HG03457 (cell line): ENCODE data around the gene EDDM13.
"Not testable (repeated sequence)": the region's sequence is repeated elsewhere in the genome, so short reads cannot be mapped to it uniquely, and the experiment has no call there.

ENCODE experiments used
- ATAC-seq: cut with Tn5 transposase; IDR thresholded peaks from one replicate; pipeline ENCODE4 v1.9.1; 2021; ENCODE audit warnings: moderate number of reproducible peaks; ENCODE audit not compliant: unreplicated experiment

Gene EDDM13

GRCh38 chr19:56294549-56294948, 22.0 kb downstream of the EDDM13 start:
- ATAC-seq: no peak

GRCh38 chr19:56295531-56296455, 23.2 kb downstream of the EDDM13 start:
- ATAC-seq: no peak

- ATAC-seq: no peak
Measured at GRCh38 chr19:56297010-56297409, 24.5 kb downstream of the EDDM13 start.

GRCh38 chr19:56299688-56300087, 27.1 kb downstream of the EDDM13 start:
- ATAC-seq: no peak

- no peak for ATAC-seq
Measured at GRCh38 chr19:56301155-56301554, 28.6 kb downstream of the EDDM13 start.

GRCh38 chr19:56301886-56302620, 29.5 kb downstream of the EDDM13 start:
- no peak for ATAC-seq

- no peak for ATAC-seq
Measured at GRCh38 chr19:56304243-56304642, 31.7 kb downstream of the EDDM13 start.

GRCh38 chr19:56306016-56306415, 33.5 kb downstream of the EDDM13 start:
- ATAC-seq: no peak

GRCh38 chr19:56307062-56307461, 34.5 kb downstream of the EDDM13 start:
- ATAC-seq: not testable (repeated sequence)

- no peak for ATAC-seq
Measured at GRCh38 chr19:56308792-56309191, 36.2 kb downstream of the EDDM13 start.

- ATAC-seq: no peak
Measured at GRCh38 chr19:56309511-56310185, 37.1 kb downstream of the EDDM13 start.

- ATAC-seq: no peak
Measured at GRCh38 chr19:56310462-56310861, 37.9 kb downstream of the EDDM13 start.

GRCh38 chr19:56312342-56312741, 39.8 kb downstream of the EDDM13 start:
- no peak for ATAC-seq

- no peak for ATAC-seq
Measured at GRCh38 chr19:56312787-56313657, 40.5 kb downstream of the EDDM13 start.

- no peak for ATAC-seq
Measured at GRCh38 chr19:56314018-56314380, 41.5 kb downstream of the EDDM13 start.

GRCh38 chr19:56314381-56315076, 42.0 kb downstream of the EDDM13 start, which contains the start of gene ZSCAN5A:
Gene ZSCAN5A, minus strand, starts transcription at chr19:56314839. Its CDS starts 89,793 bp downstream, at chr19:56225046.
- peak; percentile 59 for ATAC-seq

GRCh38 chr19:56315077-56315828, 42.7 kb downstream of the EDDM13 start:
- ATAC-seq: peak; percentile 73

GRCh38 chr19:56316728-56317127, 44.2 kb downstream of the EDDM13 start:
- ATAC-seq: no peak

GRCh38 chr19:56317749-56318148, 45.2 kb downstream of the EDDM13 start:
- no peak for ATAC-seq
